ACC112 (cell line): ENCODE data around the gene JPH2.

Source experiments
- H2AFZ ChIP-seq: fragments of 200-600 bp; sonication (generic); one replicate; pipeline ENCODE4 v1.6.0; 2017; ENCODE audit warnings: antibody characterized with exemption, low read length; ENCODE audit not compliant: unreplicated experiment
- H3K27ac ChIP-seq: fragments of 200-600 bp; sonication (generic); 2 replicates; pipeline ENCODE4 v1.5.1; 2014; ENCODE audit warnings: low read depth, mild to moderate bottlenecking, antibody characterized with exemption, low read length, moderate library complexity
- H3K27me3 ChIP-seq: fragments of 200-600 bp; sonication (generic); 2 replicates; pipeline ENCODE4 v1.6.1; 2014; ENCODE audit warnings: mild to moderate bottlenecking, antibody characterized with exemption, low read length, moderate library complexity, mixed read lengths; ENCODE audit not compliant: insufficient read depth
- H3K36me3 ChIP-seq: fragments of 200-600 bp; sonication (generic); 2 replicates; pipeline ENCODE4 v1.6.1; 2016; ENCODE audit warnings: mild to moderate bottlenecking, antibody characterized with exemption, low read length, moderate library complexity, mixed read lengths; ENCODE audit not compliant: insufficient read depth
- H3K4me1 ChIP-seq: fragments of 200-600 bp; sonication (generic); one replicate; pipeline ENCODE4 v1.6.1; 2016; ENCODE audit warnings: low read length, mixed read lengths; ENCODE audit not compliant: insufficient read depth, unreplicated experiment, control insufficient read depth
- H3K4me3 ChIP-seq: fragments of 200-600 bp; sonication (generic); 2 replicates; pipeline ENCODE4 v1.5.1; 2014; ENCODE audit warnings: mild to moderate bottlenecking, low read depth, low read length
- H3K79me2 ChIP-seq: fragments of 200-600 bp; sonication (generic); one replicate; pipeline ENCODE4 v1.6.0; 2016; ENCODE audit warnings: low read length; ENCODE audit not compliant: control insufficient read depth, unreplicated experiment, insufficient read depth

The JPH2 gene

DNA sequence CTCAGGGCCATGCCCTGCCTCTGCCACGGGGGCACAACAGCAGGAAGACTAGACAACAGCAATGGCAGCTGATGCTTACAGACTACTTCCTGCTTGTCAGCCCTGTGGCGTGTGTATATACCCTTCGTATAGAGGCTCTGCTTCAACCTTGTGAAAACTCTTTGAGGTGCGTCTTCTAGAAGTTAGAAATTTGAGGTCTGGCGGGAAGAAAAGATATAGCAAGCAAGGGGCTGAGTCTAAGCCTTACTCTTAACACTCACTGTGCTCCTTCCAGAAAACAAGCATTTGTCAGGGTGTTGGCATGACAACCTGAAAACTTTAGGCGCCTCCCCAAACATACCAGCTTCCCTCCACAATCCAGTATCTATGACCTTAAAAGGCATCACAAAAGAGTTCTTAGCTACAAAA is 33.3 kb downstream of the JPH2 start:
- Histone ChIP-seq H3K27me3 (peaks cover 10% of the 10 kb centered on the region), H2AFZ (no peak overlapping the region), H3K4me3 (no peak overlapping the region), H3K79me2 (no peaks in the 10 kb centered on the region), H3K27ac (no peak overlapping the region), H3K4me1 (no peaks in the 10 kb centered on the region), H3K36me3 (no peaks in the 10 kb centered on the region)

DNA sequence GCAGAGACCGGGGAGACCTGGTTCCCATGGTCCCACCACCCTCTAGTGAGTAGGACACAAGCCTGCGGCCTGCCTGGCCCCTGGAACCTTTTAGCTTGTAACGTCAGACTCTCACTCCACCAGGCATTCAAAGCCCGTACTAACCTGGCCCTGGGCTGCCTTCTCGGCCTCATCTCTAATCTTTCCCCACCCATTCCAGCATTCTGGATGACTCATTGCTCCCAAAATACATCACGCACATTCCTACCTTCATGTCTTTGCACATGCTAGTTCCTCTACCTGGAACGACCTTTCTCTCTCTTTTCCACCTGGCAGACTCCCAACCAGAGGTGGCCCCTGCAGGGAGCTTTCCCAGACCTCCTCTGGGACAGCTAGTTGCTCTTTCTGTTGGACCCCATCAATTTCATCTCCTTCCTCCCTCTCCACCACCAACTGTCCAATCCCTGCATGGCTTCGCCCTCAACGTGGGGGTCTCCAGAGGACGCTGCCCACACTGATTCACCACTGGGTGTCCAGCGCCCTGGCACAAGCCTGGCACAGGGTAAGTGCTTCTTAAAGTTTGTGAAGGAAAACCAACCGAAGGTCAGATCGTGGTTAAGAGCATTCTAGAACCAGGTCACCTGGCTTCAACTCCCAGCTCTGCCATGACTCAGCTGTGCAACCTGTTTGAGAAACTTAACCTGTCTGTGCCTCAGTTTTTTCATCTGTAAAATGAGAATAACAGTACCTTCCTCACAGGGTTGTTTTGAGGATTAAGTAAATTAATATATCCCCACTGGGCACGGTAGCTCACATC is 35.2 kb downstream of the JPH2 start:
- H3K36me3 ChIP-seq: no peaks in the 10 kb centered on the region
- no peak overlapping the region for H2AFZ ChIP-seq

DNA sequence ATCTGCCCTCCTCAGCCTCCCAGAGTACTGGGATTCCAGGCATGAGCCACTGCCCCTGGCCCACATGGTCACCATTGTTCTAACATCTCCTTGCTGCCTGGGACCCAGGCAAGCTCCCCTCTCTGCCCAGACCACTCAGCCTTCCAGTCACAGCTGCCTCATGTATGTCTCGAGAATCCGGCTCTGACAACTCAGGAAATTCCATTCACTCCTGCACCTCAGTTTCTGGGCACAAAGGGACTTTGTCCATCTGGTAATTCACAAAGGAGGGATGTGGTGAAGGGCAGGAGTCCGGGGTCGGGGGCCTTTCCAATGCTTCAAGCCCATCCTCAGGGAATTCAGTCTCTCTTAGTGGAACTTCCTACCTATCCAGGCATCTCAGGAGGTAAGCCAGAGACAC is 40.7 kb downstream of the JPH2 start:
- Histone ChIP-seq H3K27ac (no peak overlapping the region), H3K27me3 (no peaks in the 10 kb centered on the region), H3K79me2 (no peaks in the 10 kb centered on the region), H2AFZ (no peak overlapping the region), H3K4me3 (no peak overlapping the region), H3K36me3 (no peaks in the 10 kb centered on the region), H3K4me1 (no peaks in the 10 kb centered on the region)

More for the DNA sequence above, 35.2 kb downstream of the JPH2 start:
- H3K27me3 ChIP-seq: peaks cover 2% of the 10 kb centered on the region
- H3K27ac ChIP-seq: no peak overlapping the region
- H3K4me1 ChIP-seq: no peaks in the 10 kb centered on the region
- H3K79me2 ChIP-seq: no peaks in the 10 kb centered on the region
- no peak overlapping the region for H3K4me3 ChIP-seq

DNA sequence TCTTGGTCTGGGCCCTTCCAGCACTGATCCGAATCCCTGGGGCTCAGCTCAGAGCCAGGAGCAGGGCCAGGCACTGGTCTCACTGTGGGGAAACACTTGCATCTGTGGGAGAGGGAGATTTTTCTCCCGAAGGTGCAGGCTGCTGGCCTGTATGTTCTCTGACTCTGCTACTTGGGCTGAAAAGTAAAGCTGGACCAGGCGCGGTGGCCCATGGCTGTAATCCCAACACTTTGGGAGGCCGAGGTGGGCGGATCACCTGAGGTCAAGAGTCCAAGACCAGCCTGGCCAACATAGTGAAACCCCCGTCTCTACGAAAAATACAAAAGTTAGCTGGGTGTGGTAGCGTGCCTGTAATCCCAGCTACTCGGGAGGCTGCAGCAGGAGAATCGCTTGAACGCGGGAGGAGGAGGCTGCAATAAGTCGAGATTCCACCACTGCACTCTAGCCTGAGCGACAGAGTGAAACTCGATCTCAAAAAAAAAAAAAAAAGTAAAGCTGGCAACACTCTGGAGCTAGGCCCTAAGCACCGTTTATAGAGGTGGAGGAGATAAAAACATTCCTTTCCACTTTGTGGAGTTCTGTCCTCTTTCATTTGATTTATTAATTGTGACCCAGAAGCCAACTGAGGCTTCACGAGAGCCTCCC is 41.7 kb downstream of the JPH2 start:
- no peaks in the 10 kb centered on the region for H3K36me3 ChIP-seq
- no peak overlapping the region for H3K4me3 ChIP-seq
- no peaks in the 10 kb centered on the region for H3K79me2 ChIP-seq
- H3K4me1 ChIP-seq: no peaks in the 10 kb centered on the region
- no peak overlapping the region for H2AFZ ChIP-seq
- H3K27ac ChIP-seq: no peak overlapping the region
- 0 out of 2 replicates have a peak, but pooled peaks cover 8% of the 10 kb centered on the region for H3K27me3 ChIP-seq

DNA sequence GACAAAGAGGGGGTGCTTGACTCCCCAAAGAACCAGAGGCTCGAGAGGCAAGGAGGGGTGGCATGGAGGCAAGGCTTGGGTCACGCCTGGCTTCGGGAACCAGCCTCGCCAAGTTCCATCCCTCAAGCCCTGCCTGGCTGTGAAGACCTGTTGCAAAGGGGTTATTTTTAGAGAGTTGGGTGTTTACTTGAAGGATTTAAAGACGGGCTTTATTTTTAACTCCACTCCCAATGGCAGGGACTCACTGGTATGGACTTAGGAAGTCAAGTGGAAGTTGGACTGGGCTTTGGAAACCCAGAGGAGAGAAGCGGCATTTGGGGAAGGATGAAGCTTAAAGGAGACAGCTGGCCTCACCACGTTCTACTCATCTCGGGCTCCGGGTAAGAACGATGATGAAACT is 43.1 kb downstream of the JPH2 start:
- no peak overlapping the region for H2AFZ ChIP-seq
- H3K4me1 ChIP-seq: no peaks in the 10 kb centered on the region
- H3K4me3 ChIP-seq: no peak overlapping the region
- H3K36me3 ChIP-seq: no peaks in the 10 kb centered on the region
- H3K27ac ChIP-seq: no peak overlapping the region
- no peaks in the 10 kb centered on the region for H3K79me2 ChIP-seq
- 0 out of 2 replicates have a peak, but pooled peaks cover 8% of the 10 kb centered on the region for H3K27me3 ChIP-seq

DNA sequence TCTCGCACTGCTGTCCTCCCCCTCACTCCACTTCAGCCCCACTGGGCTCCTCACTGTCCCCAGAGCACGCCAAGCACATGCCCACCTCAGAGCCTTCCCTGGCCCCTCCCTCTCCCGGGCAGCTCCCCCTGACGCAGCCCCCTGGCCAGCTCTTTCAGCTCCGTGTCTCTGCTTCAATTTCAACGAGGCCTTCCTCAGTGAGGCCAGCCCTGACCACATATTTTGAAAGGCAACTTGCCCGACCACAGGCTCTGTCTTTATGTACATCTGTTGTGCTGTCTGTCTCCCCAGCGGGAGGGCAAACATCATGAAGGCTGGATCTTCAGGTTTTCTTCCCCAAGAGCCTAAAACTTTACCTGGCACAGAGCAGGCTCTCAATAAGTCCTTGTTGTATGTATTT is 44.6 kb downstream of the JPH2 start:
- Histone ChIP-seq H3K36me3 (no peaks in the 10 kb centered on the region), H3K27me3 (0 out of 2 replicates have a peak, but pooled peaks cover 8% of the 10 kb centered on the region), H3K27ac (no peak overlapping the region), H2AFZ (no peak overlapping the region), H3K4me3 (no peak overlapping the region), H3K4me1 (no peaks in the 10 kb centered on the region), H3K79me2 (no peaks in the 10 kb centered on the region)

DNA sequence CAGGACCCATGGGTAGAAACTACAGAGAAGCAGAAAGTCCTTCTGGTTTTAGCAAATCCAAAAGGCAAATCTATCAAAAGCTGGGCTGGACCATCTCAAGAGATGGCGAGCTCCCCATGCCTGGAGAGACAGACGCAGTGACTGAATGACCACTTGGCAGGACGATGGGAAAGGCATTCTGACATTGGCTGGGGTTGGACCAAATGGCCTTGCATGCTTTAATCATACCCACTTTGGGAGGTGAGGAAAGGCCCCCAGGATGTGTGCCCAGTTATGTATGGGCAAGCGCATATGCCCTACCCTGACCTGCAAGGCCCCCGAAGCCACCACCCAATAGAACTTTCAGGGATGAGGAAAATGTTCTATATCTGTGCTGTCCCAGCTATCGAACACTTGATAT is 45.1 kb downstream of the JPH2 start:
- Histone ChIP-seq H3K36me3 (no peaks in the 10 kb centered on the region), H3K4me3 (no peak overlapping the region), H3K27ac (no peak overlapping the region), H3K79me2 (no peaks in the 10 kb centered on the region), H3K27me3 (0 out of 2 replicates have a peak, but pooled peaks cover 8% of the 10 kb centered on the region), H3K4me1 (no peaks in the 10 kb centered on the region), H2AFZ (no peak overlapping the region)

DNA sequence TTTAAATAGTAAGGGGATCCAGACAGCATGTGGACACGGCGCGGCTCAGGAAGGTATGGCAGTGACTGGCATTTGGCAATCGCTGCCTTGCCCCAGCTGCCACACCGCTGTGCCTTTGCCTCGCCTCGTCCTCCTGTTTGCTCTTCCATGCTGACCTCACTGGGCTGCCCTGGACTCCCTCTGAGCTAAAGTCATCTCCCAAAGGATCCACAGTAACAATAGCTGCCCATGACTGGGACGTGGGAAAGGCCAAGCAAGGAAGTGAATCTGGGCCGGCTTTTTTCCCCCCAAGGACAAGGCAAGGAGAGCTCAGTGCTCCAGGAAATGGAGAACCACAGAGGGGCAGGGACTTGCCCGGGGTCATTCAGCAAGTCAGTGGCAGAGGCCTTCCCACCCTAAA is 48.1 kb downstream of the JPH2 start:
- H3K4me3 ChIP-seq: no peak overlapping the region
- H3K79me2 ChIP-seq: no peaks in the 10 kb centered on the region
- 0 out of 2 replicates have a peak, but pooled peaks cover 8% of the 10 kb centered on the region for H3K27me3 ChIP-seq
- H3K4me1 ChIP-seq: no peaks in the 10 kb centered on the region
- no peak overlapping the region for H3K27ac ChIP-seq
- no peaks in the 10 kb centered on the region for H3K36me3 ChIP-seq
- H2AFZ ChIP-seq: no peak overlapping the region

DNA sequence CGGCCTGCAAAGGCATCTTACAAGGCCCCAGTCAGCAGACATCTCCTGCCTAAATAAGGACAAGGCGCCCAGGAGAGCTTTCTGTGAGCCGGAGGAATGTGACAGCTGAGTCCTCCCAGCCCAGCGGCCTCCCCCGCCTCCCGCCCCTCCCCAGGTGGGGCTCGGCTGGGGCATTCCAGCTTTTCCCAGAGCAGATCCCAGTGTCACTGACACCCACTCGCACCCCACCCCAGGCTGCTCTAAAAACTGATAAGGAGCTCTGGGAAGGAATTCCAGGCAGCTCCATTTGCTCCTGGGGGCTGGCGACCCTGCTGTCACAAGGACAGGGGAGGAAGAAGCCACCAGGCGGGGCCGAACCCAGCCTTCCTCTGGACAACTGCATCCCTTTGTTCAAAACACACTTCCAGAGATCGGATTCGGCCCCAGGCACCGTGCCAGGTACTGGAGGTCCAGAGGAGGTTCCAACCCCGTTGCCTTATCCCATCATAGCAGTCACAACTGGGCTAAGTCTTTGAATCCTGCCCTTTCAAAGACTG is 49.7 kb downstream of the JPH2 start:
- Histone ChIP-seq H3K36me3 (no peaks in the 10 kb centered on the region), H3K4me3 (no peak overlapping the region), H2AFZ (no peak overlapping the region), H3K27me3 (0 out of 2 replicates have a peak, but pooled peaks cover 8% of the 10 kb centered on the region), H3K27ac (no peak overlapping the region), H3K4me1 (no peaks in the 10 kb centered on the region), H3K79me2 (no peaks in the 10 kb centered on the region)

DNA sequence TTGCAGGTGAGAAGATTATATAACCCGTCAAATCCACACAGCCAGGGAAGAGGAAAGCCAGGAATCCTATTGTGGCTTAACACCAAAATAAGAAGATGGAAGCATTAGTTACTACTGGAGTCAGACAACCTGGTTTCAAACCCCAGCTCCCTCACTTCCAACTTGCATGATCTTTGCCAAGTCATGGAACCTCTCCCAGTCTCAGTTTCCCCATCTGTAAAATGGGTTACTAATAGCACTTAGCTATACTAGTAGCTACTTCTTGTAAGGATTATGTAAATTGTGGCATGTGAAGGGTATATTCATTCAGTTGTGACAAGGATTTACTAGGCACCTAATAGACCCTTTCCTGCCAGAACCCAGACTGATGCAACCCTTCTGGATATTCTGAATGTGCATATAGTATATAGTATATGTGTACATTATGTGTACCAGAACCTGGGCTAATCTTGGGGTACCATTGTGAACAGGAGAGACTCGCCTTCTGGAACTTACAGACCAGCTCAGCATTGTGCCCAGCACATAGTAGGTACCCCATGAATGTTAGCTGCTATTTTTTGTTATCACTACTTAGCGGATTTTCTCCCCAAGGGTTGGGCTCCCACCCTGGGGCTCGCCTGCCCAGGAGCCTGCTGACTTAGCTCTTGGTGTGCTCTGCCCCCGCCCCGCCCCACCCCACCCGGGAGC is 50.3 kb downstream of the JPH2 start:
- no peak overlapping the region for H3K4me3 ChIP-seq

More for the DNA sequence above, 50.3 kb downstream of the JPH2 start:
- Histone ChIP-seq H3K36me3 (no peaks in the 10 kb centered on the region), H2AFZ (no peak overlapping the region), H3K4me1 (no peaks in the 10 kb centered on the region), H3K79me2 (no peaks in the 10 kb centered on the region), H3K27me3 (0 out of 2 replicates have a peak, but pooled peaks cover 11% of the 10 kb centered on the region), H3K27ac (no peak overlapping the region)
